Suprapubic skin (tissue), 4 donors: ENCODE data around the gene RETSAT. TPM values are rescaled to one million over a fixed set of nuclear protein-coding genes. Genes with fewer than 3 reads are reported as not detected.
"Not testable (repeated sequence)": the region's sequence is repeated elsewhere in the genome, so short reads cannot be mapped to it uniquely, and the experiment has no call there.

Experiments used
- DNase-seq, 2 donors: peaks; one replicate each; pipeline ENCODE4 v3.0.0-alpha.2; 2019; ENCODE audit warnings: low spot score in 2 of 2
- H3K27ac ChIP-seq: fragments of 200-600 bp; sonication (generic); one replicate; pipeline ENCODE4 v1.5.1; 2019
- H3K27me3 ChIP-seq: fragments of 200-600 bp; sonication (generic); one replicate; pipeline ENCODE4 v1.5.1; 2019
- H3K36me3 ChIP-seq: fragments of 200-600 bp; sonication (generic); one replicate; pipeline ENCODE4 v1.5.1; 2019
- H3K4me1 ChIP-seq: fragments of 200-600 bp; sonication (generic); one replicate; pipeline ENCODE4 v1.5.1; 2019
- H3K4me3 ChIP-seq: fragments of 200-600 bp; sonication (generic); one replicate; pipeline ENCODE4 v1.5.1; 2019; ENCODE audit warnings: mild to moderate bottlenecking
- H3K9me3 ChIP-seq: fragments of 200-600 bp; sonication (generic); one replicate; pipeline ENCODE4 v1.5.1; 2019
- EP300 ChIP-seq: sonication (generic); formaldehyde crosslinking; IDR thresholded peaks from one replicate; pipeline ENCODE4 v1.6.1; 2017; ENCODE audit warnings: antibody characterized with exemption
- POLR2A ChIP-seq, 2 donors: fragments of 450-650 bp; IDR thresholded peaks; one replicate each; pipeline ENCODE4 v1.6.1; 2017; ENCODE audit warnings: antibody characterized with exemption in 2 of 2, mild to moderate bottlenecking in 2 of 2, moderate library complexity in 2 of 2
- POLR2AphosphoS5 ChIP-seq, 3 donors: sonication (generic); formaldehyde crosslinking; IDR thresholded peaks; one replicate each; pipeline ENCODE4 v1.6.1; 2017; ENCODE audit warnings: antibody characterized with exemption in 3 of 3
- WGBS: methylation state at CpG from one replicate; pipeline ENCODE4 v1.1.5; 2018; 5-methylcytosine and 5-hydroxymethylcytosine counted together
- total RNA-seq, 4 donors: library from RNA; depleted of rRNA; stranded (reverse); fragments of >200 nt; gene quantifications; one replicate each; pipeline ENCODE4 v1.1.0, GENCODE V29; 2016
- TF ChIP-seq, protein P1 (sequence below), 2 donors: fragments of 200-600 bp in 1 of 2; fragments of 450-650 bp in 1 of 2; sonication (generic) in 1 of 2; IDR thresholded peaks; one replicate each; pipeline ENCODE4 v1.5.1; 2016 to 2019; ENCODE audit warnings: antibody characterized with exemption in 2 of 2, mild to moderate bottlenecking in 1 of 2, moderate library complexity in 1 of 2

Gene RETSAT
- total RNA-seq, 4 donors from 2014 or later = 92.4 to 126 (median 117) TPM

- no peaks in the 10 kb centered on the region for H3K9me3 ChIP-seq
- peak in 1 of 2 donors; percentile 60 for DNase-seq
- no peaks in the 10 kb centered on the region for H3K27me3 ChIP-seq
- TF ChIP-seq POLR2AphosphoS5 (IDR thresholded peaks at IDR 0.05) (no peak), EP300 (no peak), POLR2A (IDR thresholded peaks at IDR 0.05) (no peak)
- TF ChIP-seq, protein P1, sequence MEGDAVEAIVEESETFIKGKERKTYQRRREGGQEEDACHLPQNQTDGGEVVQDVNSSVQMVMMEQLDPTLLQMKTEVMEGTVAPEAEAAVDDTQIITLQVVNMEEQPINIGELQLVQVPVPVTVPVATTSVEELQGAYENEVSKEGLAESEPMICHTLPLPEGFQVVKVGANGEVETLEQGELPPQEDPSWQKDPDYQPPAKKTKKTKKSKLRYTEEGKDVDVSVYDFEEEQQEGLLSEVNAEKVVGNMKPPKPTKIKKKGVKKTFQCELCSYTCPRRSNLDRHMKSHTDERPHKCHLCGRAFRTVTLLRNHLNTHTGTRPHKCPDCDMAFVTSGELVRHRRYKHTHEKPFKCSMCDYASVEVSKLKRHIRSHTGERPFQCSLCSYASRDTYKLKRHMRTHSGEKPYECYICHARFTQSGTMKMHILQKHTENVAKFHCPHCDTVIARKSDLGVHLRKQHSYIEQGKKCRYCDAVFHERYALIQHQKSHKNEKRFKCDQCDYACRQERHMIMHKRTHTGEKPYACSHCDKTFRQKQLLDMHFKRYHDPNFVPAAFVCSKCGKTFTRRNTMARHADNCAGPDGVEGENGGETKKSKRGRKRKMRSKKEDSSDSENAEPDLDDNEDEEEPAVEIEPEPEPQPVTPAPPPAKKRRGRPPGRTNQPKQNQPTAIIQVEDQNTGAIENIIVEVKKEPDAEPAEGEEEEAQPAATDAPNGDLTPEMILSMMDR (IDR thresholded peaks at IDR 0.05) = no peak
- no peak overlapping the region for H3K27ac ChIP-seq
- H3K4me3 ChIP-seq = no peak overlapping the region
- WGBS = 34% methylated on average over 13 of the region's 13 CpGs
- peaks cover 32% of the 10 kb centered on the region for H3K36me3 ChIP-seq
- H3K4me1 ChIP-seq = peaks cover 3% of the 10 kb centered on the region
Measured at GRCh38 chr2:85340034-85340892, 14.1 kb downstream of the RETSAT start.

DNA sequence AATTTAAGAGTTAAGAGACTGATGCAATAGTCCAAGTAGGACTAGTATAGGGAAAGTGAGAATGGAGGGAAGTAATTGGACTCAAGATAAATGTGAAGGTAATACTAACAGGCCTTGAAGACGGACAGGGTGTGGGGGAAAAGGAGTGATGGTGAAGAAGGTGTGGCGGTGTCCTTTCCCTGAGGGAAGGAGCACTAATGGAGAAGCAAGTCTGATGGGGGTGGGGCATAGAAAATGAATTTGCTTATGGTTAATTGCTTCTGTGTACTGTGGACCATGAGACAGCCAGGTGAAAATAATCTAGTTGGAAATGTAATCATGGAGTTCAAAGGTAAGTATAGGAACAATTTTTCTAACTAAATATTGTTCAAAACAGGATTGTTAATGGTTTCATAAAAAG, 19.4 kb downstream of the RETSAT start:
- H3K27me3 ChIP-seq = no peaks in the 10 kb centered on the region
- H3K27ac ChIP-seq = no peak overlapping the region
- TF ChIP-seq EP300 = no peak
- no peak overlapping the region for H3K4me3 ChIP-seq
- whole genome bisulfite sequencing = 48% methylated on average over 2 of the region's 2 CpGs
- H3K4me1 ChIP-seq = no peaks in the 10 kb centered on the region
- no peak for DNase-seq
- no peaks in the 10 kb centered on the region for H3K36me3 ChIP-seq
- no peaks in the 10 kb centered on the region for H3K9me3 ChIP-seq

DNA sequence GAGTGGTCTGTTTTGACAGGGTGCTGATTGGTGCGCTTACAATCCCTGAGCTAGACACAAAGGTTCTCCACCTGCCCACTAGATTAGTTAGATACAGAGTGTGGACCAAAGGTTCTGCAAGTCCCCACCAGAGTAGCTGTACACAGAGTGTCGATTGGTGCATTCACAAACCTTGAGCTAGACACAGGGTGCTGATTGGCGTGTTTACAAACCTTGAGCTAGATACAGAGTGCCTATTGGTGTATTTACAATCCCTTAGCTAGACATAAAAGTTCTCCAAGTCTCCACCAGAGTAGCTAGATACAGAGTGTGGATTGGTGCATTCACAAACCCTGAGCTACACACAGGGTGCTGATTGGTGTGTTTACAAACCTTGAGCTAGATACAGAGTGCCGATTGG, 20.5 kb downstream of the RETSAT start:
- 98% methylated on average over 4 of the region's 4 CpGs for WGBS
- not testable (repeated sequence) for H3K27me3 ChIP-seq, H3K9me3 ChIP-seq, H3K27ac ChIP-seq, H3K4me1 ChIP-seq, H3K4me3 ChIP-seq, H3K36me3 ChIP-seq, DNase-seq

- Histone ChIP-seq H3K4me1 (peaks cover 19% of the 10 kb centered on the region), H3K4me3 (no peak overlapping the region), H3K9me3 (no peaks in the 10 kb centered on the region), H3K36me3 (no peaks in the 10 kb centered on the region), H3K27me3 (no peaks in the 10 kb centered on the region), H3K27ac (no peak overlapping the region)
- TF ChIP-seq POLR2AphosphoS5 (IDR thresholded peaks at IDR 0.05) = no peak
- no peak for TF ChIP-seq POLR2A (IDR thresholded peaks at IDR 0.05)
- TF ChIP-seq, protein P1 (IDR thresholded peaks at IDR 0.05) = no peak
- TF ChIP-seq EP300 = no peak
- no peak for DNase-seq
- 86% methylated on average over 13 of the region's 13 CpGs for WGBS
Measured at GRCh38 chr2:85330839-85331636, 23.3 kb downstream of the RETSAT start.

DNA sequence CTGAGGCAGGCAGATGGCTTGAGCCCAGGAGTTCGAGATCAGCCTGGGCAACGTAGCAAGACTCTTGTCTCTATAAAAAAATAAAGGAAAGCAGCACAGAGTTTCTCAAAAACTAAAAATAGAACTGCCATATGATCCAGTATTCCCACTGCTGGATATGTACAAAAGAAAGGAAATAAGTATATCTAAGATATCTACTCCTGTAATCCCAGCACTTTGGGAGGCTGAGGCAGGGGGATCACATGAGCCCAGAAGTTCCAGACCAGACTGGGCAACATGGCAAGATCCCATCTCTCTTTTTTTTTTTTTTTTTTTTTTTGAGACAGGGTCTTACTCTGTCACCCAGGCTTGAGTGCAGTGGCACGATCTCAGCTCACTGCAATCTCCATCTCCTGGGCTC, 24.6 kb downstream of the RETSAT start:
- 81% methylated on average over 3 of the region's 3 CpGs for WGBS
- not testable (repeated sequence) for H3K27me3 ChIP-seq, DNase-seq, H3K27ac ChIP-seq, H3K9me3 ChIP-seq, H3K36me3 ChIP-seq, H3K4me3 ChIP-seq
- peaks cover 32% of the 10 kb centered on the region for H3K4me1 ChIP-seq

- no peak overlapping the region for H3K4me3 ChIP-seq
- DNase-seq = no peak
- no peak overlapping the region for H3K27ac ChIP-seq
- H3K27me3 ChIP-seq = no peaks in the 10 kb centered on the region
- peaks cover 36% of the 10 kb centered on the region for H3K4me1 ChIP-seq
- no peaks in the 10 kb centered on the region for H3K9me3 ChIP-seq
- TF ChIP-seq POLR2AphosphoS5 (IDR thresholded peaks at IDR 0.05) (no peak), EP300 (no peak), POLR2A (IDR thresholded peaks at IDR 0.05) (no peak)
- TF ChIP-seq, protein P1 (IDR thresholded peaks at IDR 0.05) = no peak
- peaks cover 4% of the 10 kb centered on the region for H3K36me3 ChIP-seq
Measured at GRCh38 chr2:85329181-85329651, 25.1 kb downstream of the RETSAT start.
